Measurements from ENCODE around the gene PAFAH1B2. TPM values are rescaled to one million over a fixed set of nuclear protein-coding genes. Genes with fewer than 3 reads are reported as not detected.
"Not testable (repeated sequence)": the region's sequence is repeated elsewhere in the genome, so short reads cannot be mapped to it uniquely, and the experiment has no call there.

PAFAH1B2 gene
- total RNA-seq, 2 experiments from 2014 or later = 81.9 to 85.5 TPM

GRCh38 chr11:117197516-117198456 is 53.7 kb downstream of the PAFAH1B2 start:
- POLR2A ChIA-PET = no interaction called here

GRCh38 chr11:117198613-117199012 is 54.5 kb downstream of the PAFAH1B2 start:
- POLR2A ChIA-PET = no interaction called here
- CTCF ChIA-PET = no interaction called here

More at GRCh38 chr11:117197516-117198456, 53.7 kb downstream of the PAFAH1B2 start:
- CTCF ChIA-PET = no interaction called here

GRCh38 chr11:117199053-117199915 is 55.2 kb downstream of the PAFAH1B2 start, which contains the start of gene TAGLN:
Gene TAGLN (plus strand): TSS chr11:117199370. CDS start chr11:117203014, 3,644 bp downstream.
- POLR2A ChIA-PET = interaction anchor here (0.5 kb wide), 1 partner anchor 50 kb away, joined by 4 read pairs; no protein-coding TSS in a partner anchor
- CTCF ChIA-PET = no interaction called here

GRCh38 chr11:117199916-117200812 is 56.1 kb downstream of the PAFAH1B2 start:
- ChIA-PET CTCF (no interaction called here), POLR2A (interaction anchor here (0.5 kb wide), 1 partner anchor 51 kb away, joined by 4 read pairs; no protein-coding TSS in a partner anchor)

GRCh38 chr11:117200813-117201657 is 56.9 kb downstream of the PAFAH1B2 start:
- CTCF ChIA-PET = no interaction called here
- POLR2A ChIA-PET = no interaction called here

GRCh38 chr11:117201658-117202305 is 57.7 kb downstream of the PAFAH1B2 start:
- ChIA-PET CTCF (no interaction called here), POLR2A (interaction anchor here (0.7 kb wide), 1 partner anchor 76 kb away, joined by 5 read pairs; no protein-coding TSS in a partner anchor)

- ChIA-PET CTCF (no interaction called here), POLR2A (interaction anchor here (0.7 kb wide), 1 partner anchor 75 kb away, joined by 5 read pairs; no protein-coding TSS in a partner anchor)
Observed at GRCh38 chr11:117202386-117203068, 58.4 kb downstream of the PAFAH1B2 start.

GRCh38 chr11:117203069-117203407 is 59.0 kb downstream of the PAFAH1B2 start:
- CTCF ChIA-PET = no interaction called here
- POLR2A ChIA-PET = no interaction called here

GRCh38 chr11:117204283-117205080 is 60.4 kb downstream of the PAFAH1B2 start:
- POLR2A ChIA-PET = no interaction called here
- CTCF ChIA-PET = interaction anchor here (0.9 kb wide), 1 partner anchor 13 kb away, joined by 3 read pairs; no protein-coding TSS in a partner anchor

- ChIA-PET CTCF (interaction anchor here (0.9 kb wide), 1 partner anchor 12 kb away, joined by 3 read pairs; no protein-coding TSS in a partner anchor), POLR2A (no interaction called here)
Observed at GRCh38 chr11:117205211-117205818, 61.2 kb downstream of the PAFAH1B2 start.

GRCh38 chr11:117206111-117206510 is 62.0 kb downstream of the PAFAH1B2 start:
- CTCF ChIA-PET, POLR2A ChIA-PET: not testable (repeated sequence)

GRCh38 chr11:117206859-117207258 is 62.8 kb downstream of the PAFAH1B2 start:
- POLR2A ChIA-PET, CTCF ChIA-PET: not testable (repeated sequence)

GRCh38 chr11:117207481-117207880 is 63.4 kb downstream of the PAFAH1B2 start:
- CTCF ChIA-PET = not testable (repeated sequence)

GRCh38 chr11:117208710-117209109 is 64.6 kb downstream of the PAFAH1B2 start:
- POLR2A ChIA-PET, CTCF ChIA-PET: not testable (repeated sequence)

More at GRCh38 chr11:117207481-117207880, 63.4 kb downstream of the PAFAH1B2 start:
- POLR2A ChIA-PET = not testable (repeated sequence)

GRCh38 chr11:117209351-117210125 is 65.5 kb downstream of the PAFAH1B2 start:
- POLR2A ChIA-PET = not testable (repeated sequence)

More at GRCh38 chr11:117209351-117210125, 65.5 kb downstream of the PAFAH1B2 start:
- CTCF ChIA-PET = not testable (repeated sequence)
